ENCODE results near the gene DNAJC12.
"Not testable (repeated sequence)": the region's sequence is repeated elsewhere in the genome, so short reads cannot be mapped to it uniquely, and the experiment has no call there.

Gene DNAJC12

GRCh38 chr10:67790534-67791408 lies 47.2 kb downstream of the DNAJC12 start:
- no peak for DNase-seq

GRCh38 chr10:67789769-67790168 lies 48.2 kb downstream of the DNAJC12 start:
- no peak for DNase-seq

DNA sequence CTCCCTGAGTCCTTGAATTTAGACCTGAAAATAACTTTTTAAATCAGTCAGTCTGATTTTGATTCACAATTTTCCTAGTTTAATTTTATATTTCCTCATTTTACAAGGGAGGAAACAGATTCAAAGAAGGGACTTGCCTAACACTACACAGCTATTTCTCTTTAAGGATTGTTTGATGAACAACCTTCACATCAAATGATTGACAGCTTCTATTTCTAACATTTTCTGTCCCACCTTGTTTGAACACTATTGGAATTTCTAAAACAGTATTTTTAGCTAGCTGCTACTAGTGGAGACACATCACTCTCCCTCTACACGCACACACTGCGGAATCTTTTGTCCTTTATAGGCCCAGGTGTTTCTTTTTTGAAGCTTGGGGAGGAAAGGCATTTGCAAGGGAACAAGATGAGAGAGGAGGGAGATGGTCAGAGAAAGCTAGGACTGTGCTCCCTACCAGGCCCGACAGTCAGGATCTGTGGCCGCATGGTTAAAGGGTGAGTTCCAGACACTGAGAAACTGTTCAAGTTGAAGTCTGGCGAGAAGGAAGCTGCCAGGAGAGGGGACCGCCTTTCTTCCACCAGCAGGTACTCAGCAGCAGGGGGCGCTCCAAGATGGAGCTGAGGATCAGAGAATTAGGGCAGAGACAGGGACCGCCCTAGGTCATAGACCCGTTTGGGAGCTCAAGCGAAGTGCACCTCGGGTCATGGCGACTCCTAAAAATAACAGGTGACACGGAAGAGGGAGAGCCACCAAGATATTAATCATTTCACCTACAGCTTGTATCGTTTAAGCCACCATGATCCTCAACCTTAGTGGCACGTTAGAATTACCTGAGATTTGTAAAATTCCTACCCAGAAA lies 49.7 kb downstream of the DNAJC12 start:
- DNase-seq, result peak in 1 of 2 experiments; percentile 26

GRCh38 chr10:67785098-67785497 lies 52.9 kb downstream of the DNAJC12 start:
- DNase-seq, result no peak

DNA sequence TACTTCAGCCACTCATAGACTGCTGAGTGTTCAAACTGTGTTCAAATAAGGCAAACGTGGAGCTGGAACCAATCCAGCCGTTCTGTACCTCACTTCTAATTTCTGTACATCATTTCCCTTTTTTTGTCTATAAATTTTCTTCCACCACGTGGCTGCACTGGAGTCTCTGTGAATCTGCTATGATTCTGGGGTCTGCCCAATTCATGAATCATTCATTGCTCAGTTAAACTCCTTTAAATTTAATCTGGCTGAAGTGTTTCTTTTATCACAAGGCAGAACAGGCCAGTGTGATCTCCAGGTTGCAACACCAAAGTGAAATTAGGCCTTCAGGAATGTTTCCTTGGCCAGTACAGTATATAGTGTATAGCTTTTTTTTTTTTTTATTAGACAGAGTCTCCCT lies 53.5 kb downstream of the DNAJC12 start:
- no peak for DNase-seq

- DNase-seq, result no peak
Observed at GRCh38 chr10:67783606-67784294, 54.2 kb downstream of the DNAJC12 start.

DNA sequence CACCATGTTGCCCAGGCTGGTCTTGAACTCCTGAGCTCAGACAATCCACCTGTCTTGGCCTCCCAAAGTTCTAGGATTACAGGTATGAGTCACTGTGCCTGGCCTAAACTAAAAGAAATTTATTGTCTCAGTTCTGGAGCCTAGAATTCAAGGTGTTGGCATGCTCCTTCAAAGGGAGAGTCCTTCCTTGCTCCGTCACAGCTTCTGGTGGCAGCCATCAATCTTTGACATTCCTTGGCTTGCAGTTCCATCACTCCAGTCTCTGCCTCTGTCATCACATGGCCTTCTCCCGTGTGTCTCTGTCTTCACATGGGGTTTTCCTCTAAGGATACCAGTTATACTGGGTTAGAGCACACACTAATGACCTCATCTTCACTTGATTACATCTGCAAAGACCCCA lies 55.5 kb downstream of the DNAJC12 start:
- no peak for DNase-seq

GRCh38 chr10:67780759-67781538 lies 57.0 kb downstream of the DNAJC12 start:
- no peak for DNase-seq

GRCh38 chr10:67780204-67780621 lies 57.8 kb downstream of the DNAJC12 start:
- not testable (repeated sequence) for DNase-seq

GRCh38 chr10:67779465-67780203 lies 58.4 kb downstream of the DNAJC12 start:
- peak; percentile 51 to 62 for DNase-seq

DNA sequence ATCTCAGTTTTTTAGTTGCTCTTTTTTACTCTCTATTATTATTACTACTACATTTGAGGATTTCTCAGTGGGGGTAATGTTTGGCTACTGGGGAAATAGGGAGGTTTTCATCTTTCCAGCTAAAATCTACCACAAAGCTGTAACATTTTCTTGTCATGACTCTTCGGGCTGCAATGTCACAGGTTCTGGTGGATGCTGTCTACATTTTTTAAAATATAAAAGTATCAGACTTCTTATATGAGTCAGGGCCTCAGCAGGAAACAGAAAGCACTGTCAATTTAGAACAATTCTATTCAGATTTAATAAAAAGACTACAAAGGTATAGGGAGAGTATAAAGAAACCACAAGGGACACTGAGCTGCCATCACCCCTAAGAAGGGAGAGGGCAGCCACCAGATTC lies 61.6 kb downstream of the DNAJC12 start:
- DNase-seq, result no peak

GRCh38 chr10:67775279-67775678 lies 62.7 kb downstream of the DNAJC12 start:
- no peak for DNase-seq

DNA sequence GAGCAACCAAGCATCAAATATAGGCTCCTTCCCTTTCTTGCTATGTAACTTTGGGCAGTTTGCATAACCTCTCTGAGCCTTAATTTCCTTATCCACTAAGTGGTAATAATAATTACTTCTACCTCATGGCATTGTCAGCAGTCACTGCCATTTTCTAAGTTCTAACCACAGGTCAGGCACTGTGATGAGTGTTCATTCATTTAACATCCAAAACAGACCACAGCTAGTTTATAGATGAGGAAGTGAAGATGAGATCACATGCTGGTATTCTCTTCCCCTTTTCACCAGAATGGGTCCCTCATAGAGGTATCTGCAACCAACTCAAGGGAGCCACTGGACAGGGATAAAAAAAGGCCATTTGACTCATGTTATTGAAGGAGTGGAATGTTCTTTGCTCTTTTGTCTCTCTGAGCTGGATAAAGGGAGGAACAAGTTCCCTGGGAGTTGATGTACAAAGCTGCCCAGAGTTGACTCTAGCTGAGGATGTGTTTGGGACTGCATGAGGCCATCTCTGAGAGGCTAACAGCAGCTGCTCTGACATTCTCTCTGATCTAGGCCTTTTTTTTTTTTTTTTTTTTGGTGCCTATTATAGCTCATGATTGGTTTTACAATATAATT lies 65.0 kb downstream of the DNAJC12 start:
- no peak for DNase-seq

- no peak for DNase-seq
Observed at GRCh38 chr10:67772151-67772550, 65.8 kb downstream of the DNAJC12 start.

DNA sequence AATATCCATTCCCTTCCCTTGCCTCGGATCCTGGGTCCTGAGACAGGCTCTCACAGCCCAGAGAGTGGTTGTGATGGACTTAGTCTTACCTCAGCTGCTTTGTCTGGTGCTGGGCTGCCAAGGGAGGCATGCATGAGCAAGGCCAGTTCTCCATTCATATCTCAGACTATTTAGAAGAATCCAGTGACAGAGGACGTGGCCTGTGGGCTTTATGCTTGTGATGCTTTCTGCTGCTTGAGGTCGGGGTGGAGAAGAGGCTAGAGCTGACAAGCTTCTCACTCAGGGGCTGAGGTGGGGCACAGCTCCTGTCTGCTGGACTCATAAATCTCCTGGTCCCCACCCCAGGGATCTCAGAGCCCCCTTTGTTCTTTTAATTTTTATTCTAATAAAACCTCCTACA lies 66.8 kb downstream of the DNAJC12 start:
- no peak for DNase-seq

DNA sequence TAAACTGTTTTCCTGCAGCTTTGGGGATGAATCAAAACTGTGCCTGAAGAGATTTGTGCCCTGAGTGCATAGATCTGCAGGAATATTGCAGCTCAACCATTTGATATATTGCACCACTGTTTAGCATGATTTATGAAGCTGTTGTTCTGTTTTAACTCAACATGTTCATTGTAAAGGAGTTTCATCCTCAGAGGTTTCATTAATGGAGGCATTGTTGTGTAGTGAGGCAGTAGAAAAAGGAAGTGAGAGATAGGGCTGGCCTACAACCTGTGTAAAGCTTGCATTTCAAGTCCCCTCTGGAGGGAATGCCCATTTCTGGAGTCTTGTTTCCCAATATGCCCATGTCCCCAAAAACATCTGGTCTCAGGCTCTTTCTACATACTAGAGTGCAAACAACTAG lies 67.5 kb downstream of the DNAJC12 start:
- no peak for DNase-seq

GRCh38 chr10:67767244-67767643 lies 70.7 kb downstream of the DNAJC12 start:
- no peak for DNase-seq

DNA sequence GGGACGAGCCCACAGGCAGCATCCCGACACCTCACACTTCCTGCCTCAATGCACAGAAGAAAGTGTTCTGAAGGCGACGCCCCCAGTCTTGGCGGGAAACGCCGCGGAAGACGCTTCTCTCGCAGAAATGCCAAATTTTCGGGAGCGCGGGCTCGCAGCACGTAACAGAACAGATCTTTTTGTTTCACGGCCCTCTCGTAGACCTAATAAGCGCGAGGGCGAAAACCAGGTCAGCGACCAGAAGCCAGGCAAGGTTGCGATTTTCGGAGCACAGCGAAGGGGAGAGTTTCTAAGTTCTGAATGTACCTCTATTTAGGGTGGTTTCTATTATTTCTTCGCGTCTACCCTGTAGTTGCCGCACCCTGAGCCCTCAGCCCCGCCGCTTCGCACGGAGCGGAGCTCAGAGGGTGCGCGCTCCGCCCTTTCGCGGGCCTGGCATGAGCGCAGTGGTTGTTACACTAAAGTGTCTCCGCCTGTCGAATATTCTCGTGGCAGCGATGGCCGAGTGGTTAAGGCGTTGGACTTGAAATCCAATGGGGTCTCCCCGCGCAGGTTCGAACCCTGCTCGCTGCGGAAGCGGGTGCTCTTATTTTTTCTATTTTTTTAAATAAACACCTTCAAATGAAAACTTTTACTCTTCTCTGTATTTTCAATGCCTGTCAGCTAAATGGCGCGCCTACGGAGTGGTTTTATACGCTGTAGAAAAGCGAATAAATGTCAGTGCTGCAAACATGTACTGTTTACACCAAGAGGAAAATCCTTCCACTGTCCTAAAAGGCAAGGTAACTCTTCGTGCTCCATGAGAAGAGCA lies 73.8 kb downstream of the DNAJC12 start:
- peak; percentile 78 to 89 for DNase-seq

- DNase-seq, result peak; percentile 64 to 70
Observed at GRCh38 chr10:67763499-67764011, 74.4 kb downstream of the DNAJC12 start.

- not testable (repeated sequence) for DNase-seq
Observed at GRCh38 chr10:67762567-67762966, 75.4 kb downstream of the DNAJC12 start.

Measured in NCI-H526 (cell line).